ENCODE data around the gene CDKN2D.
"Not testable (repeated sequence)": the region's sequence is repeated elsewhere in the genome, so short reads cannot be mapped to it uniquely, and the experiment has no call there.

The CDKN2D gene

DNA sequence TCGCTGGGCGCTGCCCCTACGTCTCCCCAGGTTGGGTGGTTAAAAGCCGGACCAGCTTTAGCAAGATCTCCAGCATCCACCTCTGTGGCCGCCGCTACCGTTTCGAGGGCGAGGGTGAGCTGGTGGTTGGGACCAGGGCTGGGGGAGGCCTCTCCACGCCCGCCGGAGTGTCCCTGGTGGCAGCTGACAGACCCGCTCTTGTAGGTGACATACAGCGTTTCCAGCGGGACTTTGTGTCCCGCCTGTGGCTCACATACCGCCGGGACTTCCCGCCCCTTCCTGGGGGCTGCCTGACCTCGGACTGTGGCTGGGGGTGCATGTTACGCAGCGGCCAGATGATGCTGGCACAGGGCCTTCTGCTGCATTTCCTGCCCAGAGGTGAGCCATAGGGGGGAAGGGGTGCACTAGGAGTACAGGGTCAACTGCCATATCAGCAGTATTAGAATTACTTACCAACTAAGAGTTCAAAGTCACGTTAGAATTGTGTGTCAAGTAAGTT is 24.0 kb downstream of the CDKN2D start:
- ChIA-PET CTCF (no interaction called here), POLR2A (no interaction called here)
- no peak for DNase-seq (ENCODE audit: low read depth, low spot score)
- TF ChIP-seq, protein P1, sequence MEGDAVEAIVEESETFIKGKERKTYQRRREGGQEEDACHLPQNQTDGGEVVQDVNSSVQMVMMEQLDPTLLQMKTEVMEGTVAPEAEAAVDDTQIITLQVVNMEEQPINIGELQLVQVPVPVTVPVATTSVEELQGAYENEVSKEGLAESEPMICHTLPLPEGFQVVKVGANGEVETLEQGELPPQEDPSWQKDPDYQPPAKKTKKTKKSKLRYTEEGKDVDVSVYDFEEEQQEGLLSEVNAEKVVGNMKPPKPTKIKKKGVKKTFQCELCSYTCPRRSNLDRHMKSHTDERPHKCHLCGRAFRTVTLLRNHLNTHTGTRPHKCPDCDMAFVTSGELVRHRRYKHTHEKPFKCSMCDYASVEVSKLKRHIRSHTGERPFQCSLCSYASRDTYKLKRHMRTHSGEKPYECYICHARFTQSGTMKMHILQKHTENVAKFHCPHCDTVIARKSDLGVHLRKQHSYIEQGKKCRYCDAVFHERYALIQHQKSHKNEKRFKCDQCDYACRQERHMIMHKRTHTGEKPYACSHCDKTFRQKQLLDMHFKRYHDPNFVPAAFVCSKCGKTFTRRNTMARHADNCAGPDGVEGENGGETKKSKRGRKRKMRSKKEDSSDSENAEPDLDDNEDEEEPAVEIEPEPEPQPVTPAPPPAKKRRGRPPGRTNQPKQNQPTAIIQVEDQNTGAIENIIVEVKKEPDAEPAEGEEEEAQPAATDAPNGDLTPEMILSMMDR (IDR thresholded peaks at IDR 0.05; ENCODE audit: insufficient read depth, low read length, missing control alignments): no peak
- peak overlapping the region; percentile 71 for H3K4me3 ChIP-seq (ENCODE audit: low read depth, low read length)

DNA sequence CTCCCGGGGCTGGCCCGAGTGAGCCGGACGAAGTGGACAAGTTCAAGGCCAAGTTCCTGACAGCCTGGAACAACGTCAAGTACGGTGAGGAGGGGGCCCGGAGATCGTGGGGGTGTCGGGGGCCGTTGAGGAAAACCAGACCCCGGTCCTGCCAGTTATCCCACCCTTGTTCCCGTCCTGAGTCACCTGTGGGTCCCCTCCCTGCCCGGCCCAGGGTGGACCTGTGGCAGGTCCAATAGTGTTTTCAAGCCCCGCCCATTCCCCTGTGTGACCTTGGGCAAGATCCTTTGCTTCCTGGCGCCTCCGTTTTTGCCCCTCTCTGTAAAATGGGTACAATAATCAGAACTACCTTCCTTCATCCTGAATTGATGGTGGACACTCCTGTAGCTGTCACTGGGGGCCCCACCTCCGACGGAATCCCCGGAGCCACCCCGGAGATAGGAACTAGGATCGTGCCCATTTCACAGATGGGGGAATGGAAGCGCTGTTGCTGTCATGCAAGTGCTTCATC is 24.5 kb downstream of the CDKN2D start:
- DNase-seq (ENCODE audit: low read depth, low spot score): no peak
- CTCF ChIA-PET: no interaction called here
- peak overlapping the region; percentile 71 for H3K4me3 ChIP-seq (ENCODE audit: low read depth, low read length)
- TF ChIP-seq, protein P1 (IDR thresholded peaks at IDR 0.05; ENCODE audit: insufficient read depth, low read length, missing control alignments): no peak
- POLR2A ChIA-PET: no interaction called here

DNA sequence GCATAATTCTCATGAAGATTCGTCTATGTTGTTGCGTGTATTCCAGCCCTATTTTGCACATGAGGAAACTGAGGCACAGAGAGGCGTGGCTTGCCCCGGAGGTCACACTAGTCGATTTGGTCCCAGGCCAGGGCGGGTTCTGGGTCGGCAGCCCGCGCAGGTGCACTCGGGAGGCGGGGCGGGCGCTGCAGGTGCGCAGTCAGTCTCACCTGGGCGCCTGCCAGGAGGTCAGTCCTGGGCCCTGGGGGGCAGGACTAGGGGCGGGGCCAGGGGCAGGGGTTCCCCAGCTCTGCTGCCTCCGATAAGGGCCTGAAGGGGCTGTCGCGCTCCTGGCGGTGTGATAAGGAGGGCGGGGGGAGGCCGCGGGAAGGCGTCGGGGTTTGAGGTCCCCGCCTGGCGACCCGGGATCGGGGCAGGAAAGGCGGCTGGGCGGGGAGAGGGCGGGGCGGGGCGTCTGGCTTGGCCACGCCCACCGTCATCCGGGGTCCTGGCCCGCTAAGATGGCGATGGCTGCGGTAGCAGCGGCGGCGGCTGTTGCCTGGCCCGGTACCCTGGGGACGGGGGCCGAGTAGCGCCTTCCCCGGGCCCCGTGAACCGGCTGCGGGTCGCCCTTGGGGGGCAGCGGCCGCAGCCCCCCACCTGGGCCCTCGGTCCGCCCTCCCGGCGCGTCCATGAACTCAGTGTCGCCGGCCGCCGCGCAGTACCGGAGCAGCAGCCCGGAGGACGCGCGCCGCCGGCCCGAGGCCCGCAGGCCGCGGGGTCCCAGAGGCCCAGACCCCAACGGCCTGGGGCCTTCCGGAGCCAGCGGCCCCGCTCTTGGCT is 25.1 kb downstream of the CDKN2D start, which contains the start of gene ATG4D:
TSS of gene ATG4D (plus strand) at position 485 of the 822 bp plus-strand sequence. CDS start at position 672, 187 bp downstream.
- H3K4me3 ChIP-seq (ENCODE audit: low read depth, low read length): peak within 1 kb of the TSS; percentile 71
- CTCF ChIA-PET: interaction anchor here (0.6 to 1.8 kb wide), 7 partner anchors 9 to 311 kb away, joined by 3 to 6 read pairs (median 3); partner anchors contain the start of gene KRI1
- TF ChIP-seq, protein P1 (IDR thresholded peaks at IDR 0.05; ENCODE audit: insufficient read depth, low read length, missing control alignments): no peak
- POLR2A ChIA-PET: no interaction called here
- DNase-seq (ENCODE audit: low read depth, low spot score): no peak

DNA sequence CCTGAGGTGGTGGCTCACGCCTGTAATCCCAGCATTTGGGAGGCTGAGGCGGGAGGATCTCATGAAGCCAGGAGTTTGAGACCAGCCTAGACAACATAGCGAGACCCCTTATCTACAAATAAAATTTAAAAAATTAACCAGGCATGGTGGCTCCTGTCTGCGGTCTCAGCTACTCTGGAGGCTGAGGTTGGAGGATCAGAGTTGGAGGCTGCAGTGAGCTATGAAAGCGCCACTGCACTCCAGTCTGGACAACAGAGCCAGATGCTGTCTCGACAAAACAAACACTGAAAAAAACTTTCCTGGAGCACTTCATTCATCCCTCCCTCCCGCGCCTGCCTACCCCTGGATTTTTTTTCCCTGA is 25.7 kb downstream of the CDKN2D start:
- no peak for DNase-seq (ENCODE audit: low read depth, low spot score)
- H3K4me3 ChIP-seq (ENCODE audit: low read depth, low read length): no peak overlapping the region
- ChIA-PET CTCF (interaction anchor here (0.6 to 1.8 kb wide), 8 partner anchors 9 to 312 kb away, joined by 3 to 6 read pairs (median 3); partner anchors contain the start of gene KRI1), POLR2A (no interaction called here)
- TF ChIP-seq, protein P1 (IDR thresholded peaks at IDR 0.05; ENCODE audit: insufficient read depth, low read length, missing control alignments): no peak

DNA sequence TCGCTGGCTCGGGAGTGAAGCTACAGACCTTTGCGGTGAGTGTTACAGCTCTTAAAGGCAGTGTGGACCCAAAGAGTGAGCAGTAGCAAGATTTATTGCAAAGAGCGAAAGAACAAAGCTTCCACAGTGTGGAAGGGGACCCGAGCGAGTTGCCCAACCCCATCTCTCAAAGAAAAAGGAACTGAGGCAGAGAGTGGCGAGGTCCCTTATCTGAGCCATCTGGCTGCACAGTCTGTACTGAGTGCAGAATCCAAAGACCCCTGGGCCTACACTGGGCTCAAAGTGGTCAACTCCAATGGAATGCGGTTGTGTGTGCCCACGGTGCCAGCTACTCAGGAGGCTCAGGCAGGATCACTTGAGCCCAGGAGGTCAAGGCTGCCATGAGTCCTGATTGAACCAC is 29.8 kb downstream of the CDKN2D start:
- DNase-seq (ENCODE audit: low read depth, low spot score); H3K4me3 ChIP-seq (ENCODE audit: low read depth, low read length); POLR2A ChIA-PET; CTCF ChIA-PET: not testable (repeated sequence)

DNA sequence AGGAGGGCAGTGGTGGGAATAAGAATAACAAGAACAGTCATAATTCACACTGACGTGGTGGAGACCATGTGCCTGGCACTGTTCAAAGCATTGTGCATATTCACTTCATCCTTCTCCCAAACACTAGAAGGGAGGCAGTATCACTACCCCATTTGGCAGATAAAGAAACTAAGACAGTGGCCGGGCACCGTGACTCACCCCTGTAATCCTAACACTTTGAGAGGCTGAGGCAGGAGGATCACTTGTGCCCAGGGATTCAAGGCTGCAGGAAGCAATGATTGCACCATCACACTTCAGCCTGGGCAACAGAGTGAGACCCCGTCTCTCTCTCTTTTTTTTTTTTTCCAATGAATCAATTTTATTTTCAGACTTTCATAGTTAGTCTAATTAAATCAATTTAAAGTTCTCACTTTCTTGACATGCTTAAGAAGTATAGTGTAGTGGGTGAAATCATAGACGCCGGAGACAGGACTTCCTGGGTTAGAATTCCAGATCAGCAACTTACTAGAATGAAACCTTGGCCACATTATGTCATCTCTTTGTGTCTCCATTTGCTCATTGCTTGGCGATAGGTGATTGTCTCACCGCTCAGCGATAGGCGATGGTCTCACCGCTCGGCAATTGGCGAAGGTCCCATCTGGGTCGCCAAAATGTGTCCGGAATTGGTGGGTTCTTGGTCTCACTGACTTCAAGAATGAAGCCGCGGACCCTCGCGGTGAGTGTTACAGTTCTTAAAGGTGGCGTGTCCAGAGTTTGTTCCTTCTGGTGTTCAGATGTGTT is 30.4 kb downstream of the CDKN2D start:
- CTCF ChIA-PET: interaction anchor here (1.0 kb wide), 1 partner anchor 15 kb away, joined by 3 read pairs; no protein-coding TSS in a partner anchor
- no peak overlapping the region for H3K4me3 ChIP-seq (ENCODE audit: low read depth, low read length)
- TF ChIP-seq, protein P1 (IDR thresholded peaks at IDR 0.05; ENCODE audit: insufficient read depth, low read length, missing control alignments): no peak
- no peak for DNase-seq (ENCODE audit: low read depth, low spot score)
- POLR2A ChIA-PET: no interaction called here
